OCI-LY7 (cell line): ENCODE results near the gene SLC8A1.

ENCODE experiments used
- EZH2phosphoT487 ChIP-seq: fragments of 200-600 bp; sonication (generic); IDR thresholded peaks from 2 replicates; pipeline ENCODE4 v1.6.1; 2018; ENCODE audit warnings: low read depth, borderline replicate concordance, mild to moderate bottlenecking, mixed run types, antibody characterized with exemption, low read length, moderate library complexity, mixed read lengths
- TF ChIP-seq, protein P1 (sequence below): fragments of 200-600 bp; sonication (generic); conservative IDR thresholded peaks from 2 replicates; pipeline ENCODE4 v1.5.1; 2014; ENCODE audit warnings: mild to moderate bottlenecking, antibody characterized with exemption, low read length, moderate library complexity, mixed read lengths

- TF ChIP-seq, protein P1, sequence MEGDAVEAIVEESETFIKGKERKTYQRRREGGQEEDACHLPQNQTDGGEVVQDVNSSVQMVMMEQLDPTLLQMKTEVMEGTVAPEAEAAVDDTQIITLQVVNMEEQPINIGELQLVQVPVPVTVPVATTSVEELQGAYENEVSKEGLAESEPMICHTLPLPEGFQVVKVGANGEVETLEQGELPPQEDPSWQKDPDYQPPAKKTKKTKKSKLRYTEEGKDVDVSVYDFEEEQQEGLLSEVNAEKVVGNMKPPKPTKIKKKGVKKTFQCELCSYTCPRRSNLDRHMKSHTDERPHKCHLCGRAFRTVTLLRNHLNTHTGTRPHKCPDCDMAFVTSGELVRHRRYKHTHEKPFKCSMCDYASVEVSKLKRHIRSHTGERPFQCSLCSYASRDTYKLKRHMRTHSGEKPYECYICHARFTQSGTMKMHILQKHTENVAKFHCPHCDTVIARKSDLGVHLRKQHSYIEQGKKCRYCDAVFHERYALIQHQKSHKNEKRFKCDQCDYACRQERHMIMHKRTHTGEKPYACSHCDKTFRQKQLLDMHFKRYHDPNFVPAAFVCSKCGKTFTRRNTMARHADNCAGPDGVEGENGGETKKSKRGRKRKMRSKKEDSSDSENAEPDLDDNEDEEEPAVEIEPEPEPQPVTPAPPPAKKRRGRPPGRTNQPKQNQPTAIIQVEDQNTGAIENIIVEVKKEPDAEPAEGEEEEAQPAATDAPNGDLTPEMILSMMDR: no peak
- TF ChIP-seq EZH2phosphoT487: no peak
Observed at GRCh38 chr2:40406485-40407289, 45.2 kb downstream of the SLC8A1 start.
